ENCODE results near the gene CLDN17. TPM values are rescaled to one million over a fixed set of nuclear protein-coding genes. Genes with fewer than 3 reads are reported as not detected.

The CLDN17 gene
- polyA plus RNA-seq, 1 donor (not counting 4 experiments of a cell fraction or from before 2014, with no cell fraction given): 0.28 TPM

DNA sequence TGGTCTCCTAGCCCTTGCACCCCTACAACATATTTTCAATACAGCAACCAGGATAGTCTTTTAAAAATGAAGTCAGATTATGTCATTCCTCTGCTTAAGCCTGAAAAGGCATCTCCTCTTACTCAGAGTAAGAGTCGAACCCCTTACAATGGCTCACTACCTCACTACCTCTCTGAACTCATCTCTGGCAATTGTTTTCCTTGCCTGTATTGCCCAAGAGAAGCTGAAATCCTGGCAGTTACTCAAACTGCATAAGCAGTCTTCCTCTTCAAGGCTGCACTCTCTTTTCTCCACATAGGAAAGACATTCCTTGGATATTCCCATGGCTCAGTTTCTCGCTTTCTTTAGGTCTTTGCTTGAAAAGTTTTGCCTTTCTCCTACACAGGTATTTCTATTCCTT lies 26.6 kb upstream of the CLDN17 start:
- no peak overlapping the region for H3K9ac ChIP-seq (ENCODE audit: control insufficient read depth, extremely low read depth, insufficient read depth, low read length)
- peak; percentile 5 for FAIRE-seq
- DNase-seq (ENCODE audit: low read depth, low spot score): no peak
- H3K4me2 ChIP-seq (ENCODE audit: control insufficient read depth, extremely low read depth, insufficient read depth, low read depth, low read length): no peak overlapping the region
- no peaks in the 10 kb centered on the region for H3K27me3 ChIP-seq (ENCODE audit: control insufficient read depth, extremely low read depth, insufficient read depth, low read length)
- dilution Hi-C loops (cut with MboI; ENCODE audit: extremely low pct_ligation_motif_present, low sequenced_read_pairs): no loop called here
- no peaks in the 10 kb centered on the region for H3K9me3 ChIP-seq (ENCODE audit: control insufficient read depth, low read depth, low read length)
- H3K9me1 ChIP-seq (ENCODE audit: control insufficient read depth, extremely low read depth, insufficient read depth, low read length): no peaks in the 10 kb centered on the region
- H3K4me1 ChIP-seq (ENCODE audit: control insufficient read depth, extremely low read depth, insufficient read depth, low read length): no peaks in the 10 kb centered on the region
- no peaks in the 10 kb centered on the region for H3K36me3 ChIP-seq (ENCODE audit: control insufficient read depth in 2 of 2, extremely low read depth in 1 of 2, insufficient read depth in 2 of 2, low read length in 2 of 2)
- TF ChIP-seq EZH2 (IDR thresholded peaks at IDR 0.05; ENCODE audit: low read length): no peak
- TF ChIP-seq, protein P1, sequence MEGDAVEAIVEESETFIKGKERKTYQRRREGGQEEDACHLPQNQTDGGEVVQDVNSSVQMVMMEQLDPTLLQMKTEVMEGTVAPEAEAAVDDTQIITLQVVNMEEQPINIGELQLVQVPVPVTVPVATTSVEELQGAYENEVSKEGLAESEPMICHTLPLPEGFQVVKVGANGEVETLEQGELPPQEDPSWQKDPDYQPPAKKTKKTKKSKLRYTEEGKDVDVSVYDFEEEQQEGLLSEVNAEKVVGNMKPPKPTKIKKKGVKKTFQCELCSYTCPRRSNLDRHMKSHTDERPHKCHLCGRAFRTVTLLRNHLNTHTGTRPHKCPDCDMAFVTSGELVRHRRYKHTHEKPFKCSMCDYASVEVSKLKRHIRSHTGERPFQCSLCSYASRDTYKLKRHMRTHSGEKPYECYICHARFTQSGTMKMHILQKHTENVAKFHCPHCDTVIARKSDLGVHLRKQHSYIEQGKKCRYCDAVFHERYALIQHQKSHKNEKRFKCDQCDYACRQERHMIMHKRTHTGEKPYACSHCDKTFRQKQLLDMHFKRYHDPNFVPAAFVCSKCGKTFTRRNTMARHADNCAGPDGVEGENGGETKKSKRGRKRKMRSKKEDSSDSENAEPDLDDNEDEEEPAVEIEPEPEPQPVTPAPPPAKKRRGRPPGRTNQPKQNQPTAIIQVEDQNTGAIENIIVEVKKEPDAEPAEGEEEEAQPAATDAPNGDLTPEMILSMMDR (optimal IDR thresholded peaks at IDR 0.05 in 1 of 3, IDR thresholded peaks at IDR 0.05 in 1 of 3, conservative IDR thresholded peaks at IDR 0.05 in 1 of 3; ENCODE audit: extremely low read depth in 1 of 3, insufficient read depth in 2 of 3, low read length in 3 of 3): no peak
- H3K27ac ChIP-seq (ENCODE audit: control insufficient read depth, insufficient read depth, low read length): no peak overlapping the region
- H3K4me3 ChIP-seq (ENCODE audit: control insufficient read depth in 2 of 3, extremely low read depth in 1 of 3, insufficient read depth in 2 of 3, low read depth in 1 of 3, low read length in 3 of 3): no peak overlapping the region
- no peaks in the 10 kb centered on the region for H4K20me1 ChIP-seq (ENCODE audit: control insufficient read depth, extremely low read depth, insufficient read depth, low read length)
- H2AFZ ChIP-seq (ENCODE audit: control insufficient read depth, low read length): no peak overlapping the region
- H3K79me2 ChIP-seq (ENCODE audit: control insufficient read depth, insufficient read depth, low read length): no peaks in the 10 kb centered on the region

GRCh38 chr21:30190554-30190953 lies 23.9 kb upstream of the CLDN17 start:
- no peak for TF ChIP-seq EZH2 (IDR thresholded peaks at IDR 0.05; ENCODE audit: low read length)
- TF ChIP-seq, protein P1 (optimal IDR thresholded peaks at IDR 0.05 in 1 of 3, IDR thresholded peaks at IDR 0.05 in 1 of 3, conservative IDR thresholded peaks at IDR 0.05 in 1 of 3; ENCODE audit: extremely low read depth in 1 of 3, insufficient read depth in 2 of 3, low read length in 3 of 3): no peak
- Histone ChIP-seq H3K36me3 (ENCODE audit: control insufficient read depth in 2 of 2, extremely low read depth in 1 of 2, insufficient read depth in 2 of 2, low read length in 2 of 2) (no peaks in the 10 kb centered on the region), H3K9ac (ENCODE audit: control insufficient read depth, extremely low read depth, insufficient read depth, low read length) (no peak overlapping the region), H3K9me3 (ENCODE audit: control insufficient read depth, low read depth, low read length) (no peaks in the 10 kb centered on the region), H3K9me1 (ENCODE audit: control insufficient read depth, extremely low read depth, insufficient read depth, low read length) (no peaks in the 10 kb centered on the region), H3K4me1 (ENCODE audit: control insufficient read depth, extremely low read depth, insufficient read depth, low read length) (no peaks in the 10 kb centered on the region), H3K27ac (ENCODE audit: control insufficient read depth, insufficient read depth, low read length) (no peak overlapping the region), H3K27me3 (ENCODE audit: control insufficient read depth, extremely low read depth, insufficient read depth, low read length) (no peaks in the 10 kb centered on the region), H3K4me3 (ENCODE audit: control insufficient read depth in 2 of 3, extremely low read depth in 1 of 3, insufficient read depth in 2 of 3, low read depth in 1 of 3, low read length in 3 of 3) (no peak overlapping the region), H3K79me2 (ENCODE audit: control insufficient read depth, insufficient read depth, low read length) (no peaks in the 10 kb centered on the region), H2AFZ (ENCODE audit: control insufficient read depth, low read length) (no peak overlapping the region), H4K20me1 (ENCODE audit: control insufficient read depth, extremely low read depth, insufficient read depth, low read length) (no peaks in the 10 kb centered on the region), H3K4me2 (ENCODE audit: control insufficient read depth, extremely low read depth, insufficient read depth, low read depth, low read length) (no peak overlapping the region)
- DNase-seq (ENCODE audit: low read depth, low spot score) (no peak), FAIRE-seq (no peak)
- dilution Hi-C loops (cut with MboI; ENCODE audit: extremely low pct_ligation_motif_present, low sequenced_read_pairs): no loop called here

All from keratinocyte (primary cell).